Breast epithelium (tissue), 3 donors: ENCODE results near the gene ELOB.

Experiments used
- POLR2A ChIP-seq: fragments of 450-650 bp; IDR thresholded peaks from one replicate; pipeline ENCODE4 v1.6.1; 2016; ENCODE audit warnings: antibody characterized with exemption, mild to moderate bottlenecking, moderate library complexity
- TF ChIP-seq, protein P1 (sequence below), 3 donors: fragments of 450-650 bp; IDR thresholded peaks; one replicate each; pipeline ENCODE4 v1.5.1; 2016 to 2017; ENCODE audit warnings: antibody characterized with exemption in 3 of 3, mild to moderate bottlenecking in 3 of 3, moderate library complexity in 3 of 3

GRCh38 chr16:2762711-2763110 is 14.4 kb downstream of the ELOB start:
- TF ChIP-seq POLR2A, result no peak
- TF ChIP-seq, protein P1, sequence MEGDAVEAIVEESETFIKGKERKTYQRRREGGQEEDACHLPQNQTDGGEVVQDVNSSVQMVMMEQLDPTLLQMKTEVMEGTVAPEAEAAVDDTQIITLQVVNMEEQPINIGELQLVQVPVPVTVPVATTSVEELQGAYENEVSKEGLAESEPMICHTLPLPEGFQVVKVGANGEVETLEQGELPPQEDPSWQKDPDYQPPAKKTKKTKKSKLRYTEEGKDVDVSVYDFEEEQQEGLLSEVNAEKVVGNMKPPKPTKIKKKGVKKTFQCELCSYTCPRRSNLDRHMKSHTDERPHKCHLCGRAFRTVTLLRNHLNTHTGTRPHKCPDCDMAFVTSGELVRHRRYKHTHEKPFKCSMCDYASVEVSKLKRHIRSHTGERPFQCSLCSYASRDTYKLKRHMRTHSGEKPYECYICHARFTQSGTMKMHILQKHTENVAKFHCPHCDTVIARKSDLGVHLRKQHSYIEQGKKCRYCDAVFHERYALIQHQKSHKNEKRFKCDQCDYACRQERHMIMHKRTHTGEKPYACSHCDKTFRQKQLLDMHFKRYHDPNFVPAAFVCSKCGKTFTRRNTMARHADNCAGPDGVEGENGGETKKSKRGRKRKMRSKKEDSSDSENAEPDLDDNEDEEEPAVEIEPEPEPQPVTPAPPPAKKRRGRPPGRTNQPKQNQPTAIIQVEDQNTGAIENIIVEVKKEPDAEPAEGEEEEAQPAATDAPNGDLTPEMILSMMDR (IDR thresholded peaks at IDR 0.05), result no peak
